T-helper 22 cell (primary cell): ENCODE results near the gene GALNT15.

Experiments
- DNase-seq: peaks from one replicate; pipeline ENCODE4 v3.0.0-alpha.2; 2020; ENCODE audit warnings: low read depth

The GALNT15 gene

GRCh38 chr3:16187213-16187790 lies 12.8 kb downstream of the GALNT15 start:
- DNase-seq, result no peak

DNA sequence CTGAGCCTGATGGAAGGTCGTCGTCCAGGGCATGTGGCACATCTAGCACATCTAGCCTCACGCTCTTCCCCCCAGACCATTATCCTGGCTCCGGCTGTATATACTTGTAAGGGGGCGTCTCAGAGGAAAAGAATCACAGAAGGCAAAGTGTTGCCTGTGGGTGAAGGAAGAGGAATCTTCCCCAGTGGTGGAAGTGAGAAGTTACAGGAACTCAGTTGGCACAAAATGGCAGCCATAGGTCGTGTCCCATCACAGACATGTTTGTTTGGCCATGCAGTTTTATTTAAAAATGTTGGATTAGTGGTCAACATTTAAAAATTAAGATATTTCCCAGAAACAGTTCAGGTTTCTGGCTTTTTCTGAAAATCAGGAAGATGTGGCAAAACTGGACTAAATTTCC lies 13.6 kb downstream of the GALNT15 start:
- DNase-seq, result no peak

DNA sequence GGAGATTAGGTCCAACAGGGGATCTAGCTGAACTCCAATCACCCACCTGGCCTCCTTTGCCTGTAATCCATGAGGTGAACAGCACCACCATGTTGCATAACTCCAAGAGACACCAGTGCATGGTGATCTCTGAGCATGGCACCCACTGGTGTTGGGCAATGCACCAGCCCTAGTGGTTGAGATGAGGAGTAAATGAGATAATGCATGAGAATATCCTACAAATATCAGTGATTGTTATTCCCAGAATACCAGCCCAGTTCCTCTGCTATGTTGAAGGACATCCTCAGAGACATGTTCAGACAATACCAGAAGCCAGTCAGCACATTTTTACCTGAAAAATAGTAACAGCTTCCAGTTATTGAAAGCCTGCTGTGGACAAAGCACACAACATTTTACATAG lies 14.7 kb downstream of the GALNT15 start:
- no peak for DNase-seq

DNA sequence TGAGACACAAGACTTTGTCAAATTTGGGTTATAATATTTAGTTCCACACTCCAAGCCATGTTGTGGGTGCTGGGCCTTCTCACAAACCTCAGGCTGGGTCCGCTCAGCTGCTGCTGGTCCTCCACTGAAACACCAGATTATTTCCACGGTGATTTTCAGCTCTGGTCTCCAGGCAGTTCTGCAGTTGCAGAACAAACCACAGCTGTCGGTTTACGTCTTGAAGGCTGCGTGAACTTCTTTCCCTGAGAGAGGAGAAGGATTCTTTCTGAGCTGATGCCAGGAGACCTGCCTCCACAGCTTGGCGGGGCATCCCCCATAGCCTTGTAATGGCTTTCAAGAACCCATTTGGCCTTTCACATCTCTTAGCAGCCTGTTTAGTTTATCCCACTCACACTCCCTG lies 16.2 kb downstream of the GALNT15 start:
- no peak for DNase-seq

- no peak for DNase-seq
These were observed 17.1 kb downstream of the GALNT15 start for GRCh38 chr3:16191591-16191990.

GRCh38 chr3:16192176-16192811 lies 17.8 kb downstream of the GALNT15 start:
- DNase-seq, result no peak

DNA sequence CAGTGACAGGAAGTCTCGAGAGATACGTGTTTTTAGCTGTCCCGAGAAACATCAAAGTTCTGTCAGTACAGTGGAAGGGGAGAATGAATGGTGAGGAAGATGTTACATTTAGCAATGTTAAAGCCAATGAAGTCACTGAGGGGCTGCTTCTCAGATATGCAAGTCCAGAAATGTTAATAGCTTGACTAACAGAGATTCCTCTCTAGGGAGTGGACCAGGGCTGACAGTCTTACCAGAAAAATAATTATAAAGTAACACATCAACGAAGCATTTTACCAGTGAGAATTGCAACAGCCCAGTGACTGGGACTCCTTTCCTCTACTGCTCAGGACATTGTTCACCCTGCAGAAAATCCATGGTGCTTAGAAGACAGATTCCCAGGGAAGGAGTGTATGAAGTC lies 23.9 kb downstream of the GALNT15 start:
- no peak for DNase-seq

DNA sequence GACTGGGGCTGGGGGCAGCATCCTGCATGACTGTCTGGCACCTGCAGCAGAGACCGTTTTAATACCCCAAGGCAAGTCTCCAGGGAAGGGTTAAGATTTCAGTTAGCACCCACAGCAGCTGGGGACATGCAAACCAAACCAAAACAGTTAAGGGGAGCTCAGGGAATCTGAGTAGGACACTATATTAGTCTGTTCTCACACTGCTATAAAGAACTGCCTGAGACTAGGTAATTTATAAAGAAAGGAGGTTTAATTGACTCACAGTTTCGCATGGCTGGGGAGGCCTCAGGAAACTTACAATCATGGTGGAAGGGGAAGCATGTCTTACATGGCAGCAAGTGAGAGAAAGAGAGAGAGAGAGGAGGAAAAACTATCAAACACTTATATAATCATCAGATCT lies 25.3 kb downstream of the GALNT15 start:
- no peak for DNase-seq

DNA sequence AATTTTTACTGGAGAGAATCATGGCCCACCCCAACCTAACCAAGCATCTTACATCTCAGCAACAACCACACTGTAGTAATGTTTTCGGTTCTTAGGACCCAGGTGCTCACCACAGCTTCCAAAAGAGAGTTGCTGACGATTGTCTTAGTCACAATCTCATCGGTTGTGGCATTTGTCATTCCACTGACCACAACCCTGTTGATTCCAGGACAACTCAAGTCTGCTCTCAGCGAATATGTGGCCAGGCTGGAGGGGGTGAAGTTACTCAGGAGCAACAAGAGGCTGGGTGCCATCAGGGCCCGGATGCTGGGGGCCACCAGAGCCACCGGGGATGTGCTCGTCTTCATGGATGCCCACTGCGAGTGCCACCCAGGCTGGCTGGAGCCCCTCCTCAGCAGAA lies 25.9 kb downstream of the GALNT15 start:
- no peak for DNase-seq

GRCh38 chr3:16203031-16203430 lies 28.6 kb downstream of the GALNT15 start:
- DNase-seq, result no peak

DNA sequence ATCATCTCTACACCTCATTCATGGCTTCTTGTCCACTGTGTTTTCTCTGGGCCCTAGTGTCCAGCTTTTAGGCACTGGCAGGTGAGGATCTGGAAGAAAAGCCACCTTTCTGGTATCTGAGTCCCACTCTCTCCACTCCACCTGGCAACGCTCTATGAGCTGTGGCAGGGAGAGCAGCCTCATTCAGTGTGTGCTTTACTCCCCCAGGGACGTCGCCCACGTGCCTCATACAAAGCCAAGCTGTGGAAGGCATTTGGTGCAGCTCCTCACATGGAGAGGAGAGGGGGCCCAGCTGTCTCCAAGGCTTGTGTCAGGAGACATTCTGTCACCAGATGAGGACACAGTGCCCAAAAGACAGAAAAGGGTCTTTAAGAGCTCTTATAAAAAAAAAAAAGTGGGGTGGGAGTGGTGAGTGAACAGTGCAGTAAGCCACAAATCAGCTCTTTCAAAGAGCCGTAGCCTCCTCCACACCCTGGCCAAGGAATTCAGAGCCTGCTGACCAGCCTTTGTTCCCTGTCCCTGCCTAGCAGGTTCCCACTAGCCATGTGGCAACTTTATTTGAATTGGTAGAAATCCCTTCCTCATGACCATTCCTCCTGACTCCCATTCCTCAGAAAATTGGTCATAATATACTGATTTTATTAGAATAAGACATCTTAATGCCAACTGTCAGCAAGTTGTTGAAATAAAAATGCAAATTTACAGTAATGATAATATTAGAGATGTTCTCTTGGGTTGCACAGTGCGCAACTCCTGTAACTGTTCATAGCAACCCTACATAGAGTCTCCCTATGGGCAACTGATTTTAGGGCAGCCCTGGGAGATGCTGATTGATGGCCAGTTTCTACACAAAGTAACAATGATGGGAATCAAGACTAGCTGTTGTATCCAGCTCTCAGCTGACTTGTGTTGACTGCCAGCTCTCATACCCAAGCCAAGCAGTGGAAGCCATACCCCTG lies 29.5 kb downstream of the GALNT15 start:
- DNase-seq, result no peak

DNA sequence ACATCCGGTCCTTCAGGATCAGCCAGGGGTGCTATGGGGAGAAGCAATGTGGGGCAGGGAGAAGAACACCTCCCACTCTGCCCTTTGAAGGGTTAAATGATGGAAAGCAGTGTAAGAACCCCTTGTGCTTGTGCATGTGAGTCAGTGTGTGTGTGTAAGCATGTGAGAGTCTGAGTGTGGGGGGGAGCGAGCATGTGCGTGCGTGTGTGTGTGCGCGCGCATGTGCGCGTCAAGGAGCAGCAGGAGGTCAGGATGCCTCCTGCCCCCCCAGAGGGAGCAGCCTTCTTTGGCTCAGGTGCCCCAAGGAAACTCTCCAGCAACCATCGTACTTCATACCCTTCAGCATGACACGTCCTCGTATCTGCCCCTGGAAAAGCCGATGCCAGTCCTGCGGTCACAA lies 30.3 kb downstream of the GALNT15 start:
- DNase-seq, result no peak

DNA sequence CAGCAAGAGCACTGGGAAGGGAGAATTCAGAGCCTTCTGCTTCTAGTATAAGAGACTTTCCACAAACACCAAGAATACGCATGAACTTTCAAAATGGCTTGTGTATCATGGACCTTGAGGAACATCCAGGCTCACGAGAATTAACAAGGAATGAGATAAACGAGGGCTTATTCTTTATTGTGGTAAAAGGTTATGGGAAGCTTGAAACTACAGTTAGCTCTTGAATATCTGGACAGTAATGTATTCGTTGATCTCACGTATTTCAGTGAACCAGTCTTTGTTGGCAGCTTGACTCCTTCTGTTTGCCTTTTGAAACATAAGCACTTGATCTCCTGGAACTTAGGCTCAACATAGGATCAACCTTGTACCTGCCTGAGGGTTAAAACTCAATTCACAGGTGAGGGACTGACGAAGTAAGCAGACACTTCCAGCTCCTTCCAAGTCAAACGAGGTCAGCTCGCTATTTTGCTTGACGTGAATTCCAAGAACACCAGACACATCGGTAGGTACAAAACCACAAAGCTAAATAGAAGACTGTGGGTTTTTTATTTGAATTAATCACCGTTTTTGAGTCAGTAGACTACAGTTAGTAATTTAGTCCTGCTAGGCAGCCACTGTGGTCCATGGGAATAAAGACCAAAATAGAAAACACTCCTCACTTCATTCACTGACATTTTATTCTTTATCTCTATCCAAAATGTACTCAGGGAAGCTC lies 30.8 kb downstream of the GALNT15 start:
- no peak for DNase-seq

GRCh38 chr3:16207031-16207430 lies 32.6 kb downstream of the GALNT15 start:
- no peak for DNase-seq

DNA sequence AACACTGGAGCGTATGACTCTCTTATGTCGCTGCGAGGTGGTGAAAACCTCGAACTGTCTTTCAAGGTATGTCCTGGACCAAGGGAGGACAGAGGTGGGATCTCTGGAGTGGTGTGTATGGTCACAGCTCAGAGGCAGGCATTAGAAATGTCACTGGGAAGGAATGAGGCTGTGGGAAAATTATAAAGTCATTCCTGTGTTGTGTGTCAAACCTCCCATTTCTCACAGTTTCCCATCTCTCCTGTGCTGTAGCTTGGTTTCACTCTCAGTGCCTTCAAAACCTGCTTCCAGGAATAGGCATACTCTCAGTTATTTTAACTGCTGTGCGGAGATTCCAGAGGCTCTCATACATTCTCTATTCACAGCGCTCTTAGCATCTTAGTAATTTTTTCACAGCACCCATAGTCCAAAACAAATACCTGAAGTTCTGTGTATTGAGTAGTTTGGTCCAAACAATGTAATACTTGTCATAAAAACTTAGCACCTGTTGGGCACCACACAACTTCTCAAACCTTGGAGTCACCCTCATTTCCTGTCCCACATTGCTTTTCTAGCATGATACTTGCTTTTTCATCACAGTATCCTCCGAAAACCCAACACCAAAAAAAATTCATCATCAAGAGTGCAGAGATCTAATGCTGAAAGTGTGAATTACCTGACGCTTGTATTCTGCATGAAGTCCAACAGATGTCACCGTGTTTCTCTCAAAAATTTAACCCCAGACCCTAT lies 36.9 kb downstream of the GALNT15 start:
- DNase-seq, result no peak

DNA sequence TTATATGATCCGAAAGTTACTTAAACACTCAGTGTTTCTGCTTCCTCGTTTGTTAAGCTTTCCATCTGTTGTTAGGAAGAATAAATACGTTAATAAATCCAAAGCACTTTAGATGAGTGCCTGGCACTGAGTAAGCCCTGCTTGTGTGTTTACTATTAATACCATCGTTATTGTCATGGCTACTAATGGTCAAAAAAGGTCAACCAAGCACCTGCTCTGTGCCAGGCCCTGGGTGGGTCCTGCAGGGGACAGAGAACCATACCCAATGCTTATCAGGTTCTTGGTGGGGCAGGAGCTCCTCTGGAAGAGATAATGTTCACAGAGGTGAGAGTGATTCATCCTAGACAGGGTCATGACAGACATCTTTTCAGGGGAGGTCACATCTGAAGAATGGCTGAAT lies 39.9 kb downstream of the GALNT15 start:
- DNase-seq, result no peak

GRCh38 chr3:16216373-16216935 lies 42.0 kb downstream of the GALNT15 start:
- DNase-seq, result no peak

DNA sequence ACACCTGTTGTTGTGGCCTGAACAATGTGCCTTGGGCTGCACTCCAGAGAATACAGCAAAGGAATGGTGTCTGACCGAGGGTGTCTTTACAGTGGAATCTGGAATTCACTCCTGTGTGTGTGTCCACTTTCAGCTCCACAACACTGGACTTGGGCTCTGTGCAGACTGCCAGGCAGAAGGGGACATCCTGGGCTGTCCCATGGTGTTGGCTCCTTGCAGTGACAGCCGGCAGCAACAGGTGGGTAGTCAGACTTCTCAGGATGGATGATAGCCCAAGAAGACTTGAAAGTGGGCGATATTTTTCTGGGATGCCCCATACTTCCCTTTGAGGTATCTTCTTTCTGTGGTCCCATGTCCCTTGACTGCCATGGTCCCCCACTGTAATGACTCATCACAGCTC lies 45.3 kb downstream of the GALNT15 start:
- DNase-seq, result no peak

DNA sequence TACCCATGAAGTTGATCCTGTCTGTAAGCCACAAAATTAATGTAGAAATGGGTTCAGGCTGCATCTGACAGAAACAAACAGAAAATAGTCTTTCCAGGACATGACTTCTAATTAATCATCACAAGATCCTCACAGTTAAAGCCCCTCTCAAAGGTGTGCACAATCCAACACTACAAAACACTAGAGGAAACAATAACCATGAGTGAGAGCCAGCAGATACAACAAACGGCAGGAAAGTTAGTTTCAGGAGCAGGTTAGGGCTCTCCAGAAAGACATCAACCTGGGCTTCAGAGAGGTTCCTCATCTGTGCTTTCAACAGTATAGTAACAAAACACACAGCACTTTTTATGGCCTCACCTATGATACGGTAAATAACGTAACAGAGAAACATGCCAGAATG lies 47.5 kb downstream of the GALNT15 start:
- DNase-seq, result no peak

GRCh38 chr3:16222547-16222946 lies 48.1 kb downstream of the GALNT15 start:
- no peak for DNase-seq

- DNase-seq, result no peak
These were observed 49.8 kb downstream of the GALNT15 start for GRCh38 chr3:16224325-16224724.

- DNase-seq, result no peak
These were observed 53.1 kb downstream of the GALNT15 start for GRCh38 chr3:16227566-16227965.
